DMS53 treated with DMSO at 0.1 percent for 48 hours (cell line): ENCODE results near the gene OR13F1.
"Not testable (repeated sequence)": the region's sequence is repeated elsewhere in the genome, so short reads cannot be mapped to it uniquely, and the experiment has no call there.

Experiments
- DNase-seq: peaks from one replicate; lab custom pipeline; 2025; ENCODE audit not compliant: unreplicated experiment; lab: John Stamatoyannopoulos, UW

Gene OR13F1

GRCh38 chr9:104503963-104504362 lies at the start of gene OR13F1:
TSS of gene OR13F1 (plus strand) at chr9:104504263. CDS start at chr9:104504263, 0 bp downstream.
- DNase-seq = no peak

- no peak for DNase-seq
Measured at GRCh38 chr9:104456831-104457230, 47.2 kb upstream of the OR13F1 start.

GRCh38 chr9:104463864-104464263 lies 40.2 kb upstream of the OR13F1 start:
- DNase-seq = peak; percentile 4

- no peak for DNase-seq
Measured at GRCh38 chr9:104468261-104468660, 35.8 kb upstream of the OR13F1 start.

GRCh38 chr9:104482921-104483570 lies 21.0 kb upstream of the OR13F1 start:
- DNase-seq = no peak

GRCh38 chr9:104485014-104485413 lies 19.0 kb upstream of the OR13F1 start:
- no peak for DNase-seq

GRCh38 chr9:104494808-104495207 lies 9.3 kb upstream of the OR13F1 start:
- no peak for DNase-seq

- DNase-seq = no peak
Measured at GRCh38 chr9:104503440-104503839, 623 bp upstream of the OR13F1 start.

- no peak for DNase-seq
Measured at GRCh38 chr9:104506565-104506964, 2.5 kb downstream of the OR13F1 start.

- DNase-seq = no peak
Measured at GRCh38 chr9:104514901-104515300, 10.8 kb downstream of the OR13F1 start.

- not testable (repeated sequence) for DNase-seq
Measured at GRCh38 chr9:104520241-104520640, 16.2 kb downstream of the OR13F1 start.

- no peak for DNase-seq
Measured at GRCh38 chr9:104527109-104527508, 23.0 kb downstream of the OR13F1 start, which contains the start of gene OR13C4. TSS of gene OR13C4 (minus strand) at chr9:104527209. CDS start at chr9:104527209, 0 bp downstream.

GRCh38 chr9:104536756-104537155 lies 32.7 kb downstream of the OR13F1 start, which contains the start of gene OR13C3:
TSS of gene OR13C3 (minus strand) at chr9:104536856. CDS start at chr9:104536723, 133 bp downstream.
- DNase-seq = no peak

GRCh38 chr9:104539275-104539674 lies 35.2 kb downstream of the OR13F1 start:
- no peak for DNase-seq

- no peak for DNase-seq
Measured at GRCh38 chr9:104544644-104545043, 40.6 kb downstream of the OR13F1 start.

GRCh38 chr9:104553261-104553660 lies 49.2 kb downstream of the OR13F1 start:
- DNase-seq = no peak
